PC-9 (cell line): ENCODE measurements around the gene COTL1. TPM values are rescaled to one million over a fixed set of nuclear protein-coding genes. Genes with fewer than 3 reads are reported as not detected.

Source experiments
- BruUV-seq: library from RNA; stranded (reverse); fragments of 400-500 nt; replicated peaks from 2 replicates; lab custom pipeline; 2021; lab: Mats Ljungman, UMichigan
- CTCF ChIA-PET: fragments of 300-600 bp; sonication (Branson Sonifier 250); formaldehyde crosslinking; loops from one replicate; lab custom pipeline; 2022; ENCODE audit warnings: antibody characterized with exemption; lab: Charles Lee
- POLR2A ChIA-PET: fragments of 300-600 bp; sonication (Branson Sonifier 250); formaldehyde crosslinking; loops from one replicate; lab custom pipeline; 2022; ENCODE audit warnings: antibody characterized with exemption; ENCODE audit not compliant: unreplicated experiment; lab: Charles Lee
- DNase-seq, 2 experiments: peaks; one replicate each; pipeline versions ENCODE4 v3.0.0 to v3.0.0-alpha.2; 2015 to 2022; ENCODE audit warnings: mixed read lengths in 1 of 2
- H2AFZ ChIP-seq: fragments of 200-600 bp; sonication (generic); 2 replicates; pipeline ENCODE4 v1.8.1; 2017; ENCODE audit warnings: antibody characterized with exemption
- H3F3A ChIP-seq: fragments of 200-600 bp; sonication (generic); 2 replicates; pipeline ENCODE4 v1.8.1; 2017; ENCODE audit warnings: antibody characterized with exemption, mild to moderate bottlenecking, low read depth; ENCODE audit not compliant: insufficient read depth
- H3K27ac ChIP-seq: fragments of 200-600 bp; sonication (generic); 2 replicates; pipeline ENCODE4 v1.6.1; 2016; ENCODE audit warnings: mixed run types
- H3K27me3 ChIP-seq: fragments of 200-600 bp; sonication (generic); 2 replicates; pipeline ENCODE4 v1.6.1; 2016; ENCODE audit warnings: low read depth, mixed run types; ENCODE audit not compliant: insufficient read depth
- H3K36me3 ChIP-seq: fragments of 200-600 bp; sonication (generic); 2 replicates; pipeline ENCODE4 v1.6.1; 2016; ENCODE audit warnings: low read depth, mixed run types
- H3K4me1 ChIP-seq: fragments of 200-600 bp; sonication (generic); replicated peaks from 2 replicates; pipeline ENCODE4 v1.6.1; 2016; ENCODE audit warnings: mixed run types; ENCODE audit not compliant: insufficient read depth
- H3K4me2 ChIP-seq: fragments of 200-600 bp; sonication (generic); 2 replicates; pipeline ENCODE4 v1.6.1; 2017; ENCODE audit warnings: mixed run types
- H3K4me3 ChIP-seq: fragments of 200-600 bp; sonication (generic); 2 replicates; pipeline ENCODE4 v1.6.1; 2016; ENCODE audit warnings: mixed run types
- H3K79me2 ChIP-seq: fragments of 200-600 bp; sonication (generic); 2 replicates; pipeline ENCODE4 v1.6.1; 2017; ENCODE audit warnings: low read depth, mixed run types
- H3K9me2 ChIP-seq: fragments of 200-600 bp; sonication (generic); 2 replicates; pipeline ENCODE4 v1.8.1; 2017; ENCODE audit warnings: mild to moderate bottlenecking; ENCODE audit not compliant: insufficient read depth
- H3K9me3 ChIP-seq: fragments of 200-600 bp; sonication (generic); 2 replicates; pipeline ENCODE4 v1.8.1; 2016; ENCODE audit warnings: low read depth; ENCODE audit not compliant: insufficient read depth
- H4K20me1 ChIP-seq: fragments of 200-600 bp; sonication (generic); 2 replicates; pipeline ENCODE4 v1.8.1; 2017; ENCODE audit not compliant: insufficient read depth
- CTCF ChIP-seq: fragments of 200-600 bp; sonication (generic); conservative IDR thresholded peaks from 2 replicates; pipeline ENCODE4 v1.6.1; 2017; ENCODE audit warnings: mixed run types, antibody characterized with exemption, mild to moderate bottlenecking, moderate library complexity
- EZH2 ChIP-seq: fragments of 200-600 bp; sonication (generic); IDR thresholded peaks from 2 replicates; pipeline ENCODE4 v1.8.0; 2017; ENCODE audit warnings: antibody characterized with exemption, low read depth
- intact Hi-C: fragments of 100-400 bp; cut with micrococcal nuclease; formaldehyde crosslinking; loops from one replicate; pipeline ENCODE4 v1.10.0; 2022; ENCODE audit not compliant: unreplicated experiment
- total RNA-seq: library from RNA; stranded (reverse); gene quantifications from 2 replicates; pipeline ENCODE4 v1.2.3, GENCODE V29; 2021

COTL1 gene
- total RNA-seq, 1 experiment from 2014 or later, result 512 TPM

- no peaks in the 10 kb centered on the region for H3K4me1 ChIP-seq
- intact Hi-C loops, result no loop called here
- TF ChIP-seq EZH2, result no peak
- no peak for TF ChIP-seq CTCF
- no peaks in the 10 kb centered on the region for H3K79me2 ChIP-seq
- H3K4me3 ChIP-seq, result no peak overlapping the region
- no TSS peak for BruUV-seq
- no peaks in the 10 kb centered on the region for H3K27me3 ChIP-seq
- ChIA-PET CTCF (interaction anchor here (0.7 kb wide), 1 partner anchor 94 kb away, joined by 3 read pairs; no protein-coding TSS in a partner anchor), POLR2A (no interaction called here)
- H4K20me1 ChIP-seq, result no peaks in the 10 kb centered on the region
- H2AFZ ChIP-seq, result no peak overlapping the region
- no peaks in the 10 kb centered on the region for H3K9me2 ChIP-seq
- H3K9me3 ChIP-seq, result no peaks in the 10 kb centered on the region
- H3F3A ChIP-seq, result no peaks in the 10 kb centered on the region
- H3K4me2 ChIP-seq, result no peak overlapping the region
- H3K36me3 ChIP-seq, result peaks cover 7% of the 10 kb centered on the region
- DNase-seq, result no peak
- no peak overlapping the region for H3K27ac ChIP-seq
These were observed 39.5 kb upstream of the COTL1 start for GRCh38 chr16:84657229-84657837.

GRCh38 chr16:84656649-84657048 lies 38.8 kb upstream of the COTL1 start:
- H3K9me3 ChIP-seq, result no peaks in the 10 kb centered on the region
- no peak overlapping the region for H3K4me2 ChIP-seq
- H2AFZ ChIP-seq, result no peak overlapping the region
- H3K9me2 ChIP-seq, result no peaks in the 10 kb centered on the region
- peaks cover 7% of the 10 kb centered on the region for H3K36me3 ChIP-seq
- intact Hi-C loops, result no loop called here
- H3K27me3 ChIP-seq, result no peaks in the 10 kb centered on the region
- ChIA-PET POLR2A (no interaction called here), CTCF (interaction anchor here (0.7 kb wide), 1 partner anchor 95 kb away, joined by 3 read pairs; no protein-coding TSS in a partner anchor)
- DNase-seq, result no peak
- peaks cover 6% of the 10 kb centered on the region; the same call in 1 of the 2 replicates for H3K79me2 ChIP-seq
- H3K27ac ChIP-seq, result no peak overlapping the region
- H4K20me1 ChIP-seq, result no peaks in the 10 kb centered on the region
- BruUV-seq, result no TSS peak
- no peak overlapping the region for H3K4me3 ChIP-seq
- TF ChIP-seq CTCF (no peak), EZH2 (no peak)
- H3F3A ChIP-seq, result no peaks in the 10 kb centered on the region
- H3K4me1 ChIP-seq, result no peaks in the 10 kb centered on the region

- no peak overlapping the region for H2AFZ ChIP-seq
- no peaks in the 10 kb centered on the region for H3K9me3 ChIP-seq
- peaks cover 7% of the 10 kb centered on the region for H3K36me3 ChIP-seq
- DNase-seq, result no peak
- BruUV-seq, result no TSS peak
- no peak overlapping the region for H3K27ac ChIP-seq
- TF ChIP-seq EZH2 (no peak), CTCF (no peak)
- CTCF ChIA-PET, result no interaction called here
- H3K27me3 ChIP-seq, result no peaks in the 10 kb centered on the region
- H4K20me1 ChIP-seq, result 0 out of 2 replicates have a peak, but pooled peaks cover 6% of the 10 kb centered on the region
- no peak overlapping the region for H3K4me3 ChIP-seq
- POLR2A ChIA-PET, result no interaction called here
- no peaks in the 10 kb centered on the region for H3K9me2 ChIP-seq
- no peak overlapping the region for H3K4me2 ChIP-seq
- H3F3A ChIP-seq, result 0 out of 2 replicates have a peak, but pooled peaks cover 5% of the 10 kb centered on the region
- intact Hi-C loops, result no loop called here
- peaks cover 4% of the 10 kb centered on the region; the same call in 1 of the 2 replicates for H3K4me1 ChIP-seq
- H3K79me2 ChIP-seq, result peaks cover 20% of the 10 kb centered on the region
These were observed 37.1 kb upstream of the COTL1 start for GRCh38 chr16:84654998-84655397.
